Bronchial epithelial cell (primary cell): ENCODE results near the gene SLC1A3. TPM values are rescaled to one million over a fixed set of nuclear protein-coding genes. Genes with fewer than 3 reads are reported as not detected.

Experiments
- DNase-seq: peaks from one replicate; pipeline ENCODE4 v3.0.0-alpha.2; 2010; ENCODE audit warnings: low read depth
- FAIRE-seq: peaks from 2 replicates; lab custom pipeline; 2011; peaks lifted over from hg19 to GRCh38; lab: Jason Lieb, UNC
- H3K27me3 ChIP-seq: 2 replicates; pipeline ENCODE4 v1.5.1; 2011; ENCODE audit warnings: low read length; ENCODE audit not compliant: control insufficient read depth, insufficient read depth
- H3K36me3 ChIP-seq: 2 replicates; pipeline ENCODE4 v1.5.1; 2011; ENCODE audit warnings: low read length; ENCODE audit not compliant: control insufficient read depth, insufficient read depth
- H3K4me3 ChIP-seq: 2 replicates; pipeline ENCODE4 v1.5.1; 2011; ENCODE audit warnings: mild to moderate bottlenecking, low read depth, low read length, control low read depth
- CTCF ChIP-seq: IDR thresholded peaks from 2 replicates; pipeline ENCODE4 v1.5.1; 2011; ENCODE audit warnings: mild to moderate bottlenecking, moderate library complexity, low read length, control low read depth, inconsistent platforms; ENCODE audit not compliant: insufficient read depth, severe bottlenecking
- total RNA-seq: library from RNA; depleted of rRNA; stranded (reverse); fragments of >200 nt; gene quantifications from 2 replicates; pipeline ENCODE4 v1.2.1, GENCODE V29; 2014

Gene SLC1A3
- total RNA-seq, 1 donor from 2014 or later: 3.4 TPM

GRCh38 chr5:36596247-36596646 lies 10.2 kb upstream of the SLC1A3 start:
- Histone ChIP-seq H3K36me3 (no peaks in the 10 kb centered on the region), H3K4me3 (no peak overlapping the region), H3K27me3 (no peaks in the 10 kb centered on the region)
- no peak for FAIRE-seq
- TF ChIP-seq CTCF: no peak
- no peak for DNase-seq

GRCh38 chr5:36596756-36597155 lies 9.7 kb upstream of the SLC1A3 start:
- DNase-seq: no peak
- FAIRE-seq: no peak
- Histone ChIP-seq H3K4me3 (no peak overlapping the region), H3K36me3 (no peaks in the 10 kb centered on the region), H3K27me3 (no peaks in the 10 kb centered on the region)
- no peak for TF ChIP-seq CTCF

- no peak for TF ChIP-seq CTCF
- Histone ChIP-seq H3K36me3 (no peaks in the 10 kb centered on the region), H3K27me3 (no peaks in the 10 kb centered on the region), H3K4me3 (no peak overlapping the region)
- DNase-seq (no peak), FAIRE-seq (no peak)
These were observed 8.4 kb upstream of the SLC1A3 start for GRCh38 chr5:36598045-36598444.

- FAIRE-seq: no peak
- no peaks in the 10 kb centered on the region for H3K27me3 ChIP-seq
- H3K4me3 ChIP-seq: no peak overlapping the region
- H3K36me3 ChIP-seq: no peaks in the 10 kb centered on the region
- TF ChIP-seq CTCF: no peak
- peak; percentile 71 for DNase-seq
These were observed 6.2 kb upstream of the SLC1A3 start for GRCh38 chr5:36599986-36600779.

GRCh38 chr5:36600917-36601527 lies 5.4 kb upstream of the SLC1A3 start:
- DNase-seq: no peak
- TF ChIP-seq CTCF: no peak
- FAIRE-seq: no peak
- Histone ChIP-seq H3K27me3 (no peaks in the 10 kb centered on the region), H3K36me3 (no peaks in the 10 kb centered on the region), H3K4me3 (no peak overlapping the region)
